BE2C (cell line): ENCODE results near the gene COBL.

Source experiments
- DNase-seq: peaks from one replicate; pipeline ENCODE4 v3.0.0-alpha.2; 2020
- H3K27me3 ChIP-seq: fragments of 250-450 bp; sonication (Bioruptor Pico); 2 replicates; pipeline ENCODE4 v1.5.1; 2020; ENCODE audit warnings: mild to moderate bottlenecking
- H3K36me3 ChIP-seq: fragments of 250-450 bp; sonication (Bioruptor Pico); 2 replicates; pipeline ENCODE4 v1.5.1; 2020; ENCODE audit warnings: mild to moderate bottlenecking
- H3K4me1 ChIP-seq: fragments of 250-450 bp; sonication (Bioruptor Pico); 2 replicates; pipeline ENCODE4 v1.5.1; 2020
- H3K4me3 ChIP-seq: 2 replicates; pipeline ENCODE4 v1.5.1; 2011; ENCODE audit warnings: low read depth, low read length
- H3K9me3 ChIP-seq: fragments of 250-450 bp; sonication (Bioruptor Pico); 2 replicates; pipeline ENCODE4 v1.5.1; 2020
- TF ChIP-seq, protein P1 (sequence below): IDR thresholded peaks from 2 replicates; pipeline ENCODE4 v1.5.1; 2012; ENCODE audit warnings: mild to moderate bottlenecking, low read depth, low read length

Gene COBL

DNA sequence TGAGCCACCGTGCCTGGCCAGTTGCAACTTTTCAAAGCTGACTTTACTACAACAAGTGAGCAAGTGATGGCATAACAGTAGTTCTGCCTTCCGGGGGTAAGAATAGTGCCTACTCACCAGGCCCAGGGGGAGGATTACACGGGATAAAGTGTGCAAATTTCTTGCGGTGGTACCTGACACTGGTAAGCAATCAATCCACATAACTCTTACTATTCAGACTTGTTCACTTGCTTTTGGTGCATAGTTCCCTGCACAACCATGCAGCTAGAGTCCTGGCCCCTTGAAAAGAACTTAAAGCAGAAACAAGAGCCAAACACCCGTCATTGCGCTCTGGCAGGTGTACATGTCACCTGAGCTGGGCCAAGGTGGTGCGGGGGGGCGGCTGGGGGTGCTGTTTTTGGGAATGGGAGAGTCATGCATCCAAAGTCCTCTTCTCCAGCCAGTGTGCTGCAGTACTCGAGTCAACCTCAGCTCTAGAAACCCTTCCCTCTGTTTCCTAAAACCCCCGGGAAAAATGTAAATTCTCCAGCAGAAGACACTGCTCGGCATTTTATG, 5.4 kb upstream of the COBL start:
- H3K4me3 ChIP-seq = no peak overlapping the region
- TF ChIP-seq, protein P1, sequence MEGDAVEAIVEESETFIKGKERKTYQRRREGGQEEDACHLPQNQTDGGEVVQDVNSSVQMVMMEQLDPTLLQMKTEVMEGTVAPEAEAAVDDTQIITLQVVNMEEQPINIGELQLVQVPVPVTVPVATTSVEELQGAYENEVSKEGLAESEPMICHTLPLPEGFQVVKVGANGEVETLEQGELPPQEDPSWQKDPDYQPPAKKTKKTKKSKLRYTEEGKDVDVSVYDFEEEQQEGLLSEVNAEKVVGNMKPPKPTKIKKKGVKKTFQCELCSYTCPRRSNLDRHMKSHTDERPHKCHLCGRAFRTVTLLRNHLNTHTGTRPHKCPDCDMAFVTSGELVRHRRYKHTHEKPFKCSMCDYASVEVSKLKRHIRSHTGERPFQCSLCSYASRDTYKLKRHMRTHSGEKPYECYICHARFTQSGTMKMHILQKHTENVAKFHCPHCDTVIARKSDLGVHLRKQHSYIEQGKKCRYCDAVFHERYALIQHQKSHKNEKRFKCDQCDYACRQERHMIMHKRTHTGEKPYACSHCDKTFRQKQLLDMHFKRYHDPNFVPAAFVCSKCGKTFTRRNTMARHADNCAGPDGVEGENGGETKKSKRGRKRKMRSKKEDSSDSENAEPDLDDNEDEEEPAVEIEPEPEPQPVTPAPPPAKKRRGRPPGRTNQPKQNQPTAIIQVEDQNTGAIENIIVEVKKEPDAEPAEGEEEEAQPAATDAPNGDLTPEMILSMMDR = no peak
- H3K27me3 ChIP-seq = peaks cover 13% of the 10 kb centered on the region
- H3K36me3 ChIP-seq = no peaks in the 10 kb centered on the region
- no peaks in the 10 kb centered on the region for H3K9me3 ChIP-seq
- DNase-seq = no peak
- H3K4me1 ChIP-seq = no peaks in the 10 kb centered on the region

DNA sequence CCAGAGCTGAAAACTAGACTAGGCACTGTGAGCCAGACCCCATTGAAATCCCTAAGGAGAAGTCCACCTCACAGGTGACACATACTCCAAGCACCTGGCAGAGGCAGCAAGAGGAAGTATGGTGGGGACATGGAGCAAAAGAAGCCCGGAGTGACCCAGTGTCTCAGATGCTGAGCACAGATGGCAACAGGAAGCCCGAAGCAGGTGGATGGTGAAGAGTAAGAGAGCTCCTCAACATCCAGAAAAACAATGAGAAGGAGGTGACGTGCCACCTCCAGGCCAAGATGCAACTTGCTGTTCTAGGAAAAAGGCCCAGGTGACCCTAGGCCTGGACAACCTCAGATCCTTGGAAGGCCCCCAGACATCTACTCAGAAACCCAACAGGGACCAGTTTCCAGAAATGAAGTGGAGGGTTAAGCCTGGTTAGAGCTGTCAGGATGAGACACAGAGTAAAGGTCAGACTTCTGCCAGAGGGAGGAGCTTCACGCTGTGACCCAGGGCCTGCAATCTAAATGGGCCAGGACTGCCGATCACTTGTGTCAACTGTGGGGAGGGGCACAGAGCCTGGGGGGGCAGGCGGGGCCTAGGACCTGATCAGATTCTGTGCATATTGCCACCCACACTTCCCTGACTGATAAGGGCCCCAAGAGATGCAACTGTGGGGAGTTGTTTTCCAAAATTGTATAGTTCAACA, 2.4 kb upstream of the COBL start:
- TF ChIP-seq, protein P1 = no peak
- no peak for DNase-seq

GRCh38 chr7:51318001-51318400, 1.4 kb upstream of the COBL start:
- DNase-seq = no peak
- Histone ChIP-seq H3K9me3 (no peaks in the 10 kb centered on the region), H3K4me3 (no peak overlapping the region), H3K4me1 (no peaks in the 10 kb centered on the region), H3K36me3 (no peaks in the 10 kb centered on the region), H3K27me3 (peaks cover 44% of the 10 kb centered on the region)
- TF ChIP-seq, protein P1 = no peak

More for the DNA sequence above, 2.4 kb upstream of the COBL start:
- no peaks in the 10 kb centered on the region for H3K36me3 ChIP-seq
- H3K27me3 ChIP-seq = peaks cover 41% of the 10 kb centered on the region
- H3K4me1 ChIP-seq = no peaks in the 10 kb centered on the region
- no peaks in the 10 kb centered on the region for H3K9me3 ChIP-seq
- no peak overlapping the region for H3K4me3 ChIP-seq

- Histone ChIP-seq H3K4me1 (no peaks in the 10 kb centered on the region), H3K36me3 (no peaks in the 10 kb centered on the region), H3K9me3 (no peaks in the 10 kb centered on the region), H3K4me3 (no peak overlapping the region), H3K27me3 (peaks cover 44% of the 10 kb centered on the region)
- TF ChIP-seq, protein P1 = no peak
- no peak for DNase-seq
Observed at GRCh38 chr7:51317582-51317910, 937 bp upstream of the COBL start.

- H3K4me1 ChIP-seq = no peaks in the 10 kb centered on the region
- H3K9me3 ChIP-seq = no peaks in the 10 kb centered on the region
- DNase-seq = no peak
- peaks cover 43% of the 10 kb centered on the region for H3K27me3 ChIP-seq
- TF ChIP-seq, protein P1 = no peak
- no peak overlapping the region for H3K4me3 ChIP-seq
- H3K36me3 ChIP-seq = no peaks in the 10 kb centered on the region
Observed at GRCh38 chr7:51316262-51316665, 345 bp downstream of the COBL start.
